Glutamatergic neuron (in vitro differentiated cells): ENCODE measurements around the gene NTRK3. TPM values are rescaled to one million over a fixed set of nuclear protein-coding genes. Genes with fewer than 3 reads are reported as not detected.

Experiments
- DNase-seq: peaks from one replicate; pipeline ENCODE4 v3.0.0; 2022
- H3K27ac Mint-ChIP-seq: one replicate; pipeline ENCODE4 v1.8.0; 2020; ENCODE audit warnings: mild to moderate bottlenecking, mixed read lengths, inconsistent platforms; ENCODE audit not compliant: unreplicated experiment
- H3K27me3 Mint-ChIP-seq: one replicate; pipeline ENCODE4 v1.8.0; 2020; ENCODE audit warnings: mild to moderate bottlenecking, moderate library complexity, mixed read lengths, inconsistent platforms; ENCODE audit not compliant: unreplicated experiment
- H3K36me3 Mint-ChIP-seq: one replicate; pipeline ENCODE4 v1.8.0; 2020; ENCODE audit warnings: mild to moderate bottlenecking, mixed read lengths, inconsistent platforms; ENCODE audit not compliant: unreplicated experiment
- H3K4me1 Mint-ChIP-seq: one replicate; pipeline ENCODE4 v1.8.0; 2020; ENCODE audit warnings: mild to moderate bottlenecking, low read depth, mixed read lengths, inconsistent platforms; ENCODE audit not compliant: unreplicated experiment
- H3K4me3 Mint-ChIP-seq: one replicate; pipeline ENCODE4 v1.8.0; 2020; ENCODE audit warnings: mild to moderate bottlenecking, mixed read lengths, inconsistent platforms; ENCODE audit not compliant: unreplicated experiment
- H3K9me3 Mint-ChIP-seq: one replicate; pipeline ENCODE4 v1.8.0; 2020; ENCODE audit warnings: mild to moderate bottlenecking, moderate library complexity, mixed read lengths, inconsistent platforms; ENCODE audit not compliant: unreplicated experiment
- CTCF ChIP-seq: fragments of 200-600 bp; sonication (generic); IDR thresholded peaks from one replicate; pipeline ENCODE4 v1.5.0; 2021; ENCODE audit not compliant: partially characterized antibody, unreplicated experiment
- total RNA-seq: library from RNA; stranded (reverse); fragmentation: NEBNext Ultra II Directional; extraction: Animal tissue kit (Norgen Biotek cat#: 25700); gene quantifications from one replicate; pipeline ENCODE4 v1.2.1, GENCODE V29; 2021; ENCODE audit not compliant: unreplicated experiment

Gene NTRK3
- total RNA-seq, 1 donor from 2014 or later = 9.5 TPM

GRCh38 chr15:88003541-88004327 lies 252.8 kb downstream of the NTRK3 start:
- Mint-ChIP-seq H3K4me3 (no peak overlapping the region), H3K36me3 (no peaks in the 10 kb centered on the region), H3K9me3 (no peaks in the 10 kb centered on the region), H3K27ac (no peak overlapping the region), H3K4me1 (peaks cover 4% of the 10 kb centered on the region), H3K27me3 (peaks cover 3% of the 10 kb centered on the region)
- no peak for TF ChIP-seq CTCF
- no peak for DNase-seq

DNA sequence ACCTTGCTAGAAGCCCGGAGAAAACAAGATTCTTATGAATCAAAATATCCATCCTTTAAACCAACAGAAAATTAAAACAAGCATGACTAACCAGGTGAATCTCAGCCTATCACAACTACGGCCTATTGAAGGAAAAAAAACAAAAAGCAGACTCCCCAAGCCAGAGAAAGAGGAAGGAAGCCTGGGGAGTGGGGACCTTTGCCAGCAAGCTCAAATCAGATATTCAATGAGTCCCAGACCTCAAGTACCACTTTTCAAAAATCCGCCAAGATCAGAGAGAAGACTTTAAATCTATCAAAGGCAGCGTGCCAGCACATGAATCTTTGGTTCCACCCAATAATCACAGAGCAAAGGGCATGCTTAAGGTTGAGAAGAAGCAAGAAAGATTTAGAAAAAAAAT lies 253.8 kb downstream of the NTRK3 start:
- Mint-ChIP-seq H3K4me1 (peaks cover 4% of the 10 kb centered on the region), H3K27me3 (peaks cover 3% of the 10 kb centered on the region), H3K27ac (no peak overlapping the region), H3K4me3 (no peak overlapping the region), H3K9me3 (no peaks in the 10 kb centered on the region), H3K36me3 (no peaks in the 10 kb centered on the region)
- TF ChIP-seq CTCF = no peak
- DNase-seq = no peak

DNA sequence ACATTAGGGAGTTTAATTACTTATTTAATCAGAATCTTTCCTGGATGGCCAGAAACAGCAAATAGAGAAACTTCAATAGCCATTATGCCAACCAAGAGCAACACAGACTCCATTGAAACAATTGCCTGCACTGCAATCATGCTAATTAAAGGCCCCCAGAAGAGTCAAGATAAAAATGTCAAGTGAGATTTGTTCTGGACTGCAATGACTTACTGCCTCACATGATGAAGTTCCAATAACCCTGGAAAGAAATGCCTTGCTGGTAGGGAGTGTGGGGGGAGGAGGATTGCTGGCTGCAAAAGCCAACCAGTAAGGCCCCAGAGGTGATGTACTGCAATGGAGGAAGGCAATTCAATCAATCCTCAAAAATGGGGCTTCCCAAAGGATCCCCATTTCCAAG lies 257.9 kb downstream of the NTRK3 start:
- TF ChIP-seq CTCF = no peak
- no peaks in the 10 kb centered on the region for H3K36me3 Mint-ChIP-seq
- H3K4me1 Mint-ChIP-seq = no peaks in the 10 kb centered on the region
- no peak overlapping the region for H3K4me3 Mint-ChIP-seq
- no peak overlapping the region for H3K27ac Mint-ChIP-seq
- DNase-seq = no peak
- H3K27me3 Mint-ChIP-seq = no peaks in the 10 kb centered on the region
- no peaks in the 10 kb centered on the region for H3K9me3 Mint-ChIP-seq

DNA sequence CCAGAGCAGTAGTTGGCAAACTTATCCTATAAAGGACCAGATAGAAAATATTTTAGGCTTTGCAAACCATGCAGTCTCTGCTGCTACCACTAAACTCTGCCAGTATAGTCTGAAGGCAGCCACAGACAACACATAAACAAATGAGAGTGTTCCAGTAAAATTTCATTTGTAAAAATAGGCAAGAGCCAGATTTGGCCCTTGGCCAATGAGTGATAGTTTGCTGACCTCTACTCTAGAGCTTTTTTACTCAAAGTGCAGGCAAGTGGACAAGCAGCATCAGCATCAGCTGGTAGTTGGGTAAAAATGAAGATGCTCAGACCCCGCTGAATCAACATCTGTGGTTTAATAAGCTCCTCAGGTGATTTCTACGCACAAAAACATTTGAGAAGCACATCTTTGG lies 269.8 kb downstream of the NTRK3 start:
- DNase-seq = no peak
- Mint-ChIP-seq H3K9me3 (no peaks in the 10 kb centered on the region), H3K36me3 (no peaks in the 10 kb centered on the region), H3K27ac (no peak overlapping the region), H3K4me1 (no peaks in the 10 kb centered on the region), H3K4me3 (no peak overlapping the region), H3K27me3 (peaks cover 2% of the 10 kb centered on the region)
- no peak for TF ChIP-seq CTCF

DNA sequence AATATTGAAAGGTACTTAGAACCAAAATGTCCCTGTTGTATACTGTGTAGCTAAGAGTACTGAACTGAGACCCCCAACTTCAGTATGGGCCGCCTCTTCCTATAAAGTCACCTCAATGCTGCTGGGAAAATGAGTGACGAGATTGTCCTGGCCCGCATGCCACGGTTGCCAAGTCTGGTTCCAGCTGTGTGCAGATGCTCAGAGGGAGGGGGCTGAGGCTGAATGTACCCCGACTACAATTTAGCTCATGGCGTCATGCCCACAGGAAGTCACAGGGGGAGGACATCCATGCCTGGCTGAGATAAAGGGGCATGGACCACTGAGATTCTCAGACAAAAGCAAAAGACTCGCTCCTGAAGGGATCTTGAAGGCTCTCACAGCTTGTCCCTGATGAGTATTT lies 271.1 kb downstream of the NTRK3 start:
- H3K4me3 Mint-ChIP-seq = no peak overlapping the region
- peaks cover 2% of the 10 kb centered on the region for H3K27me3 Mint-ChIP-seq
- no peaks in the 10 kb centered on the region for H3K9me3 Mint-ChIP-seq
- no peak overlapping the region for H3K27ac Mint-ChIP-seq
- H3K36me3 Mint-ChIP-seq = no peaks in the 10 kb centered on the region
- H3K4me1 Mint-ChIP-seq = no peaks in the 10 kb centered on the region
- no peak for TF ChIP-seq CTCF
- DNase-seq = no peak
